K562 (cell line): ENCODE measurements around the gene CFP.

Source experiments
- CREB3 ChIP-seq: fragments of 450-650 bp; conservative IDR thresholded peaks from 2 replicates; pipeline ENCODE4 v1.6.1; 2016; ENCODE audit warnings: missing genetic modification characterization, low read depth, mild to moderate bottlenecking, missing compliant biosample characterization, moderate library complexity
- CTCF ChIP-seq, 3 experiments: IDR thresholded peaks in 2 of 3; conservative IDR thresholded peaks in 1 of 3; 2 replicates each; pipeline ENCODE4 v1.5.1; 2011 to 2012; ENCODE audit warnings: low read length in 3 of 3, mild to moderate bottlenecking in 3 of 3, control low read depth in 2 of 3, improper control_type of control experiment in 1 of 3, inconsistent platforms in 1 of 3, low read depth in 1 of 3, mixed read lengths in 1 of 3, moderate library complexity in 1 of 3; ENCODE audit not compliant: insufficient read depth in 2 of 3
- EZH2 ChIP-seq: IDR thresholded peaks from 2 replicates; pipeline ENCODE4 v1.6.1; 2012; ENCODE audit warnings: low read depth, mild to moderate bottlenecking, inconsistent platforms, low read length, borderline replicate concordance
- GMEB1 ChIP-seq: fragments of 250-450 bp; sonication (Bioruptor Pico); IDR thresholded peaks from 2 replicates; pipeline ENCODE4 v1.4.0; 2020; ENCODE audit warnings: mild to moderate bottlenecking
- NR4A1 ChIP-seq, 2 experiments: fragments of 250-450 bp in 1 of 2; fragments of 450-650 bp in 1 of 2; sonication (Bioruptor Pico) in 1 of 2; IDR thresholded peaks; 2 replicates each; pipeline versions ENCODE4 v1.4.0 to v1.6.1; 2016 to 2020; ENCODE audit warnings: mild to moderate bottlenecking in 2 of 2, missing compliant biosample characterization in 1 of 2, missing genetic modification characterization in 1 of 2, moderate library complexity in 1 of 2
- RFX5 ChIP-seq: IDR thresholded peaks from 2 replicates; pipeline ENCODE4 v1.6.1; 2011; ENCODE audit warnings: low read depth, mild to moderate bottlenecking, improper control_type of control experiment, low read length
- ZKSCAN8 ChIP-seq: fragments of 200-800 bp; sonication (Bioruptor generic); IDR thresholded peaks from 2 replicates; pipeline ENCODE4 v1.6.1; 2016; ENCODE audit warnings: missing genetic modification characterization, missing compliant biosample characterization
- ZNF143 ChIP-seq: sonication (generic); formaldehyde crosslinking; IDR thresholded peaks from 2 replicates; pipeline ENCODE4 v1.9.0; 2022; ENCODE audit warnings: mild to moderate bottlenecking, missing genetic modification reagents

GRCh38 chrX:47662144-47662657 is 32.5 kb upstream of the CFP start:
- TF ChIP-seq NR4A1 (CRISPR knock-in tag; IDR thresholded peaks at IDR 0.05) (no peak), NR4A1 (tag; IDR thresholded peaks at IDR 0.05) (no peak), EZH2 (no peak), RFX5 (no peak), ZKSCAN8 (CRISPR knock-in tag) (no peak; the same call in 1 of the 2 replicates), ZNF143 (no peak), CTCF (IDR thresholded peaks at IDR 0.05 in 2 of 3, conservative IDR thresholded peaks at IDR 0.05 in 1 of 3; ENCODE audit: insufficient read depth in 2 of 3, low read depth in 1 of 3, low read length in 3 of 3) (no peak), GMEB1 (CRISPR knock-in tag) (no peak), CREB3 (tag) (no peak)
